Fibroblast of the aortic adventitia (primary cell): ENCODE data around the gene CORO7. TPM values are rescaled to one million over a fixed set of nuclear protein-coding genes. Genes with fewer than 3 reads are reported as not detected.

Experiments
- DNase-seq: peaks from one replicate; pipeline ENCODE4 v3.0.0-alpha.2; 2010; ENCODE audit warnings: low read depth
- H3K4me3 ChIP-seq: 2 replicates; pipeline ENCODE4 v1.5.1; 2011; ENCODE audit warnings: low read depth, mild to moderate bottlenecking, control low read depth, low read length, moderate library complexity
- total RNA-seq: library from RNA; depleted of rRNA; stranded (reverse); fragments of >200 nt; gene quantifications from 2 replicates; pipeline ENCODE4 v1.2.3, GENCODE V29; 2012; ENCODE audit warnings: low replicate concordance
- TF ChIP-seq, protein P1 (sequence below): IDR thresholded peaks from 2 replicates; pipeline ENCODE4 v1.5.1; 2011; ENCODE audit warnings: mild to moderate bottlenecking, low read length, control low read depth, inconsistent platforms; ENCODE audit not compliant: insufficient read depth

Gene CORO7
- total RNA-seq, 1 donor = 16.7 TPM

DNA sequence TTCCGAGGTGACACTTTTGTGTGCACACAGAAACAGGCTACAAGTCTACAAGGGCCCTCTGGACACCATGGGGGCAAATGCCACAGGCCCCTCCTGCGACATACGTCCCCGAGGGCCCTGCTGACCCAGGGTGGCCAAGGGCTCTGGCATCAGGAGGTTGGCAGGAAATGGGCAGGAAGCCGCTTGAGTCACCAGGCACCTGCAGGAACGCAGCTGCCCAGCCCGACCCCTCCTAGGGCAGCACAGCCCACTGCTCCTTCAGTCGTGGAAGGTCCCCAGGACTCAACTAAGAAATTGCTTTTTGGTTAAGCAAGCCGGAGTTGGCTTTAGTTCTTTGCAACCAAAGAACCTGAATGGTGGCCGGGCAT is 8.1 kb downstream of the CORO7 start:
- DNase-seq = no peak
- no peak overlapping the region for H3K4me3 ChIP-seq
- TF ChIP-seq, protein P1, sequence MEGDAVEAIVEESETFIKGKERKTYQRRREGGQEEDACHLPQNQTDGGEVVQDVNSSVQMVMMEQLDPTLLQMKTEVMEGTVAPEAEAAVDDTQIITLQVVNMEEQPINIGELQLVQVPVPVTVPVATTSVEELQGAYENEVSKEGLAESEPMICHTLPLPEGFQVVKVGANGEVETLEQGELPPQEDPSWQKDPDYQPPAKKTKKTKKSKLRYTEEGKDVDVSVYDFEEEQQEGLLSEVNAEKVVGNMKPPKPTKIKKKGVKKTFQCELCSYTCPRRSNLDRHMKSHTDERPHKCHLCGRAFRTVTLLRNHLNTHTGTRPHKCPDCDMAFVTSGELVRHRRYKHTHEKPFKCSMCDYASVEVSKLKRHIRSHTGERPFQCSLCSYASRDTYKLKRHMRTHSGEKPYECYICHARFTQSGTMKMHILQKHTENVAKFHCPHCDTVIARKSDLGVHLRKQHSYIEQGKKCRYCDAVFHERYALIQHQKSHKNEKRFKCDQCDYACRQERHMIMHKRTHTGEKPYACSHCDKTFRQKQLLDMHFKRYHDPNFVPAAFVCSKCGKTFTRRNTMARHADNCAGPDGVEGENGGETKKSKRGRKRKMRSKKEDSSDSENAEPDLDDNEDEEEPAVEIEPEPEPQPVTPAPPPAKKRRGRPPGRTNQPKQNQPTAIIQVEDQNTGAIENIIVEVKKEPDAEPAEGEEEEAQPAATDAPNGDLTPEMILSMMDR = no peak

DNA sequence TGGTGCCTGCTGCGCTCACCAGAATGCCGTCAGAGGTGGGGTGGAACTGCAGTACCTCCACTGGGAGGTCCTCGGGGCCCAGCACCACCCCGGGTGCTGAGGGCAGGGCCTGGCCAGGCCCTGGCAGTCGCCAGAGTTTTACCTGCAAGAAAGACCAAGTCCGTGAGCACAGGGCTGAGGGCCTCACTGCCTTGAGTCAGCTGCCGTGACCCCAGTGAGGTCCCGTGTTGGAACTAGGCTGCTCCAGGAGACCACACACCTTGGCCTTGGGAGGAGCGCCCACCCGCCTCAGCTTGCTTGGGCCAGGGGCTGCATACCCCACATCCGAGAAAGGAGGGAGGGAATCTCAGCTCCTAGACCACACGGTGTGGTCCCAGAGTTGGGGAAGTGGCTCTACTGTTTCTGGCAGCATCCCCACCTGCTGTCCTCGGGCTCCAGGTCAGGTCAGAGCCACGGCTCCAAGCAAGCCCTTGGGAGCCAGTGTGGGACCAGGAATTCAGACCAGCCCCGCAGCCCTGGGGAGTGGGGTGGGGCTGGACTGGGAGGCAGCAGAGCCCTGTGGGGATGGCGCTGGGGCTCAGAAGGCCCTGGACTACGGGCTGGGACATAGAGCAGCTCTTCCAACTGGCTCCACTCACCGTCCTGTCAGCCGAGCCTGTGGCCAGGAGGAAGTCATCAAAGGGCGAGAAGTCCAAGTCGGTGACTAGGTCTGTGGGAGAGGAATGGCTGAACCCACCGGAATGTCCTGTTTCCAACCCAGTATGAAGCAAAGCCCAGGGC is 8.7 kb downstream of the CORO7 start:
- TF ChIP-seq, protein P1 = no peak
- no peak overlapping the region for H3K4me3 ChIP-seq

DNA sequence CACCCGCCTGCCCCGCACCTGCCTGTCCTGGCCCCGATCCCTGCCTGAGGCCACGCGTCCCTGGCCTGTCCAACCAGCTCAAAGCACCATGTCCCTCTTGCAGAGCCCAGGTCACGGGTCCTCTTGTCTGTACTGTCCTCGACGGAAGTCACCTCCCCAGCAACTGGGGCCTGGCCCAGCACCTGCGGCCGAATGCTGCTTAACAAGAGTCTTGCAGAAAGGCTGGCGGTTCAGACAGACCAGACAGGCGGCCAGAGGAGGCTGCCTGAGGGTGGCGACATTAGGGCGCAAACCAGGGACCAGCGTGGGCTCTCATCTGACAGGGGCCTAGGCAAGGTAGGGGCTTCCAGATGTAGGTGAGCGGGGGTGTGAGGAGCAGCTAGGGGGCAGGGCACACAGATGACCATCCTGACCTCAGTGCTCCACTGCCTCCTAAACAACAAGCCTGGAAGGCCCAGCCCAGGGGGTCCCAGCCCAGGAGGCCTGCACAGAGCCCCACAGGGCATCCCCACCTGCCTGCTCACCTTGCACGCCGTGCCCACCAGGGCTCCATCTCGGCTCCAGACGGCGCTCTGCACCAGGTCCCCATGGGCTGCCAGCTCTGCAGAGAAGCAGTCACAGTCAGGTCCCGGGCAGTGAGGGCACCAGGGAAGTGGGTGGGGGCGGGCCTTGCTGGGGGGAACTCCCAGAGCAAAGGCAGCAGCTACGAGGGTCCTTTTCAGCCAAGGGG is 11.3 kb downstream of the CORO7 start:
- DNase-seq = no peak
- TF ChIP-seq, protein P1 = no peak
- H3K4me3 ChIP-seq = no peak overlapping the region

More for the DNA sequence above, 8.7 kb downstream of the CORO7 start:
- peak; percentile 39 for DNase-seq

DNA sequence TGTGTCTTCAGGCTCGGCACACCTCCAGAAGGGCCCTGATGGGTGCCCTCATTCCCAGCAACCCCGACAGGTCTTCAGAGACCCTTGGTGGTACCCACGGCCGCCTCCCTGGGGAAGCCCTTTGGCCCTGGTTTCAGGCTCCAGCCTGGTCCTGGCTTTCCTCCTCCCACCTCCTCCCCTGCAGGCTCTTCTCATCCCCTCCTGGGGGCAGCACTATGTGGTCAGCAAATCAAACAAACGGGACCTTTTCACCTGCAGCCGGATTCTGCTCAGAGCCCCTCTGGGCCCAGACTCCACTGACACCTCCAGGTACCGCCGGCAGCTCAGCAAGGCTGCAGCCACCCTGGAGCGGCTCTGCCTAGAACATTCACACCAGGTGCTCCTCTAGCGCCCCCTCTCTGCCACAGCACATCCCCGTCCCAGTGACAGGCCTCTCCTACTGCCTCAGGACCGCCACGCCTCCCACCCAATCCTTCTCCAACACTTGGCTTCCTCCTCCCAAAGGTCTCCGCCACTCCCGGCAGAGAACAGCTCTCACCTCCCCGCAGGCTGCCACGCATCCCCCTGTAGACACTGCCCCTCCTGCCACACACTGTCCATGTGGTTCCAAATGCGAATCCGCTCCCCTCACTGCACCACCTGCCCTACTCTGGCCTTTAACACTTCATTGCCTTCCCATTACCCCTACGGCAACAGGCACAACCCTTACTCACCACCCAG is 12.0 kb downstream of the CORO7 start:
- H3K4me3 ChIP-seq = no peak overlapping the region
- TF ChIP-seq, protein P1 = peak; percentile 60
- DNase-seq = no peak

DNA sequence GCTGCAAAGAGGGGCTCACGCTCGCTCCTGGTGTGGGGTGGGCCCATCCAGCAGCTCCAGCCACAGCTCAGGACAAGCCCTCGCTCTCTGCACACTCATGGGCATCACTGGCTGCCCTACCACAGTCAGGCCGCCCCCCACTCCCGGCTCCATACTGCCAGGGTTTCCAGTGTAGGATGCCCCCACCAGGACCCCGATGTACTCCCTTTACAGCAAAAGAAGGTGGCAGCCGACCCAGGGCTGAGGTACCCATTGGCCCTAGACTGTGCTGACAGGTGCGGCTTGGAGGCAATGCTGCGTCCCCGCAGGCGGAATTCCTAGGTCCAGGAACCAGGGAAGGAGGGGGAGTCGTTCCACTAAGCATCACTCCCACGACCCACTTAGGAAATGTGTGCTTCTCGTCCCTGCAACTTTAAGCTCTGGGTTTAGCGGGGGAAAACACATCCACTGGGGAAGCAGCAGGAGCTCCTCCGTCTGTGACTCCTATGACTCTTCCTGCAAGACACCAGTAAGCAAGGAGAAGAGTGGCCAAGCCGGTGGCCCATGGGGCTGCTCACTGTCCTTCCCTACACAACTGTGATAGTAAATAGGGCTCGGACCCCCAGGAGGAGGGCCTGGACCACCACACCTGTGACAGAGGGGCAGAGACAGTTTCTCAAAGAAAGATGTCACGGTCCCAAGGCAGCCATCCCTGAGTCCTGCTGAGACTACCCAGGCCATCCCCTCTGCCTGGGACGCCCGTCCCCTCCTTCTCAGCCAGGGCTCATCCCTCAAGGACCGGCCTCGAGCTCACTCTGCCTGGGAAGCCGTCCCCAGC is 13.1 kb downstream of the CORO7 start:
- DNase-seq = no peak
- TF ChIP-seq, protein P1 = no peak
- no peak overlapping the region for H3K4me3 ChIP-seq
